HG03175 (cell line): ENCODE data around the gene KLK12.

ENCODE experiments used
- ATAC-seq: cut with Tn5 transposase; IDR thresholded peaks from one replicate; pipeline ENCODE4 v1.9.1; 2021; ENCODE audit warnings: mild to moderate bottlenecking, moderate library complexity; ENCODE audit not compliant: unreplicated experiment

The KLK12 gene

DNA sequence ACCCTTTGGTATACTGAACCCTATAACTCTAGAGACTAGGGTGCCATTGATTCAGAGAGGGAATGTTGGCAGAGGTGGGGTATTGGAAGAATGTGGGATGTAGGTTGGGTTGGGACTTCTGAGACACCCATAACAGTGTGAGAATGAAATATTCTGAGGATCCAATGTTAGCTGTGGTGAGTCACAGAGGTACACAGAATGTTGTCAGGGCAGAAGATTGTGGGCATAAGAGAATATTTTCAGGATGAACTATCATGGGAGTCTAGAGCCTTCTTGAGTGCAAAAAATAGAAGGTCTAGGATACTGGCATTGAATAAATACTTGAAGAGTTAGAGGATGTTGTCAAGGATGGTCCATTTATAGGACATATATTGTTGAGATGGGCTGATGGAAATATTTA is 21.1 kb upstream of the KLK12 start:
- no peak for ATAC-seq

DNA sequence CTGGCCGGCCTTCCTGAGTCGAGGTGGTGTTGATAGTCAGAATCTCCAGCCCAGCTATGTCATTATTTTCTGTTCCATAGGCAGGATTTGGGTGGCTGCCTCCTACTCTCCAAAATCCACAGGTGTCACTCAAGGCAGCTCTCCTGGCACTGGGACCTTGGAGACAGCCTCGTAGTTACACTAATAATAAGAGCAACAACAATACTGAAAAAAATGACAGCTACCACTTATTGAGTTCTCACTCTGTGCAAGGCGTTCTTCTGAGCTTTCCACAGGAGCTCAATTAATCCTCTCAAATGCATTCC is 12.2 kb upstream of the KLK12 start:
- no peak for ATAC-seq

DNA sequence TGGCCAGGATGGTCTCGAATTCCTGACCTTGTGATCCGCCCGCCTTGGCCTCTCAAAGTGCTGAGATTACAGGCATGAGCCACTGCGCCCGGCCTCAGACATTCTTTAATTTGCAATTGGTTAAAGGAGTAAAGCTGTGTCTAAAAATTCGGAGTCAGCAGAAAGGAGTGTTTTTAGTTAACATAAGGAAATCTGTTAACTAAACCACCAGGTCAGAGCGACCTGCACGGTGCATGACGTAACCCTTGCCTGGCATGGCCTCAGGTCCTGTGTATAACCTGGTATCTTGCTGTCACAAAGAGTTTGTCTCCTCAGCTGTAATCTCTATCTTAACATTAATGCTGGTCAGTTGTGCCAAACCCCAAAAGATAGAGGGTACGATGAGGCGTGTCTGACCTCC is 9.5 kb upstream of the KLK12 start:
- ATAC-seq, result no peak

DNA sequence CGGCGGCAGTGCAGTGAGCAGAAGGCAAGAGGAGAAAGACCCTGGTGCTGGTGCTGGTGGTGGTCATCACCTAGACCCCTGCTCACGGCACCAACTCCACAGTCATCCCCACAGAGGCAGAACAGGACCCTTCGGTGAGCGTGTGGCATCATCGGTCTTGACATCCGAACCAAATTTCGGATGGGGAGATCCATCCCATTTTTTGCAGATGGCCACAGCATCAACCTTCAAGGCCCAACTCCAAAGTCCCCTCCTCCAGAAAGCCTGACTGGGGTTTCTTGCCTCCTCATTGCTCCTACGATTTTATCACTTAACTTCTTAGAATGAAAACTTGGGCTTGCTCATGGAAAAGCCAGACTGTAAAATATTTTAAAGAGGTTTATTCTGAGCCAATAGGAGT is 8.7 kb upstream of the KLK12 start:
- ATAC-seq, result no peak

DNA sequence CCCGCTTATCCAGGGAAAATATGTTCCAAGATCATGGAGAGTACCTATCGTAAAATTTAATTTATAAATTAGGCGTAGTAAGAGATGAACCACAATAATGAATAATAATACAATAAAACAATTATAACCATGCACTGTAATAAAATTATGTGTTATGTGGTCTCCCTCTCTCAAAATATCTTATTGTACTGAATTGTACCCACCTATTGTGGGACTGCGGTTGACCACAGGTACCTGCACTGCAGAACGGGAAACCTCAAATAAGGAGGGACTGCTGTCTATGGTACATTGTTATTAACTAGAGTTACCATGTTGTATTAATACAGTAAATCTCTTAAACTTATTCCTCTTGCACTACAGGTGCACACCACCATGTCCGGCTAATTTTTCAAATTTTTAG is 5.3 kb upstream of the KLK12 start:
- ATAC-seq, result no peak

DNA sequence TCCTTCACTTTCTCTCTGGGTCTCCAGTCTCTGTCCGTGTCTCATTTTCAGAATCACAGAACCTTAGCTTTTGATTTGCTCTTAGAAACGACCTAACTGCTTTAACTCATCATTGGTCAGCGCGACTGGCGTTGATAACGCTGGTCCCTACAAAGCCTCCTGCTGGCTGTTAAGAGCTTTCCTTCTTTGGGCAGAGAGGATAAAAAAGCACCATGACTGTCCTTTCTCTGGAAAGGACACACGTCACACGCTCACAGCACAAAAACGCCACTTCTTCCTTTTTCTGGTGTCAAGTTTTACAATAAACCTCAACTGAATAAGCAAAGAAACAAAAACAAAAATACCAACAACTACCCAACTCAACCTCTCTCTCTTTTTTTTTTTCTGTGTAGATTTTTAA is 1.7 kb upstream of the KLK12 start:
- no peak for ATAC-seq

DNA sequence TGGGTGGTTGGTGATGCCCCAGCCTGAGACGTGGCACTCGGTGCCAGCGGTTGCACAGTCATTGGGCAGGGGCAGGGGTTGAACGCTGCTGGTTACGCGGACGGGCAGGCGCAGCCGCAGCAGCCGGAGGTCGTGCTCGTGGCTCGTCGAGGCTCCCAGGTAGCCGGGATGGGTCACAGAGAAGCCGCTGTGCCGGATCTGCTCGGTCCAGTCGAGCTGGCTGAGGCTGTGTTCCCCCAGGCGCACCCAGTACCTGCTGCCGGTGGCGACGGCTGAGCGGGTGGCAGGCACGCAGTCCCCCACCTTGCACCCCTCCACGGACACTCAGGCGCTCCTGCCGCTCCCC is 2.9 kb downstream of the KLK12 start:
- ATAC-seq, result no peak

DNA sequence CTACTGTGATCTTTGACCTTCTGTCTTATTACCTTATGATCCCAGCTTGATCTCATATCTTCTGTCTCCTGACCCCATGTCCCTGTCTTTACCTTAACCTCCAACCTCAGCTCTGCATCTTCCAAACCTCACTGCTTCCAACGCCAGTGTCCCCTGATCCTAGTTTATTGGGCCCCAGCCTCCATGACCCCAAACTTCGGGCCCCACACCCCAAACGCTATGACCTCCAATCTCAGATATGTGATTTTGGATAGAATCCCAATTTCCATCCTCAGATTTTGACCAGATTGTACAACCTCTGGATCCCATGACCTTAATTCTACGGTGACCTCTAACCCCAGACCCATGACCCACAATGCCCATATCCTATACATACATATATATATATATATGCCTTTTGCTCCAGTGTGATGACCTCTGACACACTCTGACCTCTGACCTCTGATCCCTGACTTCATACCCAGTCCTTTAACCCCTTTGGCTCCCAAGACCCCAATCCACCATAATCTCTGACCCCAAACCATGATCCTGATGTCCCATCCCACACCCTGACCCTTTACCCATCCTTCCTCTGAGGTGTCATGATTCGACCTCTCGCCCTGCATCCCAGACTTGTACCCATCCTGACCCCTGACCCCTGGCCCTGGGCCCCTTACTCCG is 3.5 kb downstream of the KLK12 start:
- no peak for ATAC-seq

DNA sequence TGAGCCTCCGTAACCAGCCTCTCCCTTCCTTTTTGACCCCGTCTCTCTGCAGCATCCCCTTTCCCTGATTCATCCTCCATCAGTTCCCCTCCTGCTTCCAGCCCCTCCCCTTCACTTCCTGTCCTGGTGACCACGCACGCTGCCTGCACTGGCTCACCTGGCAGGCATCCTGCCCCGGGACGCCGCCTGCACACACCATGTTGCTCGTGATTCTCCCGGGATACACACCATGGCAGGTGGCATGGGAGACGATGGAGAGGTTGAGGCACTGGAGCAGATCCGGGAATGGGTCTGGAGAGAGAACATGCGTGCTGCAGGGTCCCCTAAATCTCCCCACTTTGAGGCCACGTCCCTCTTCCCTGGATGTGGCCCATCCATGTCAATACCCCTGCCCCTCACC is 4.2 kb downstream of the KLK12 start:
- ATAC-seq, result no peak

DNA sequence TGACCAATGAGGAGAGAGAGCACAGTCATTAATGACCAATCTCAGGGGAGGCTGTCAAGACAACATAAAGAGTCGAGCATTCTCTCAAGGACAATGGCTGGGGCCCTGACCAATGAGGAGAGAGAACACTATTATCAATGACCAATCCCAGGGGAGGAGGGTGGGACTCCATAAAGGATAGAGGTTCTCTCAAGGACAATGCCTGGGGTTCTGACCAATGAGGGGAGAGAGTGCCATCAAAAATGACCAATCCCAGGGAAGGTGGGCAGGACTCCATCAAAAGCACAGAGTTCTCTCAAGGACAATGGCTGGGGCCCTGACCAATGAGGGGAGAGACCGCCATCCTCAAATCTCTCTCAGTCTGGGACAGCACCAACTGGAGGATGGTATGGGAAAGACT is 5.1 kb downstream of the KLK12 start:
- ATAC-seq, result no peak

DNA sequence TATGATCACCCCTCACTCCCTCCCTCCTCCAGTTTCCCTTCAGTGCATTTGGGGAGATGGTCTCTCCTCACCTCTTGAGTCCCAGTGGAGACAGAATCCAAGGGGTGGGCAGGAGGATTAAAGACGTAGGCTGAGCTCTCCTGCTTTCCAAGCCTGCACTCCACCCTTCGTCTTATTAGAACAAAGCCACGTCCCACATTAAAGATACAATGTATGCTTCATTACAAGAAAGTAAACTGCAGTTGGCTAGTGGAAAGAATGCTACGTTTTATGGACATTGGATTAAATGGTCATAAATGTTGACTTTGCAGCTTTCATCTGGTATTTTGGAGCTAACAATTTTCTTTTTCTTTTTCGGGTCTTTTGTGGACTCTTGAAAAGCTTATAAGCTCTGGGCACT is 6.9 kb downstream of the KLK12 start:
- no peak for ATAC-seq

DNA sequence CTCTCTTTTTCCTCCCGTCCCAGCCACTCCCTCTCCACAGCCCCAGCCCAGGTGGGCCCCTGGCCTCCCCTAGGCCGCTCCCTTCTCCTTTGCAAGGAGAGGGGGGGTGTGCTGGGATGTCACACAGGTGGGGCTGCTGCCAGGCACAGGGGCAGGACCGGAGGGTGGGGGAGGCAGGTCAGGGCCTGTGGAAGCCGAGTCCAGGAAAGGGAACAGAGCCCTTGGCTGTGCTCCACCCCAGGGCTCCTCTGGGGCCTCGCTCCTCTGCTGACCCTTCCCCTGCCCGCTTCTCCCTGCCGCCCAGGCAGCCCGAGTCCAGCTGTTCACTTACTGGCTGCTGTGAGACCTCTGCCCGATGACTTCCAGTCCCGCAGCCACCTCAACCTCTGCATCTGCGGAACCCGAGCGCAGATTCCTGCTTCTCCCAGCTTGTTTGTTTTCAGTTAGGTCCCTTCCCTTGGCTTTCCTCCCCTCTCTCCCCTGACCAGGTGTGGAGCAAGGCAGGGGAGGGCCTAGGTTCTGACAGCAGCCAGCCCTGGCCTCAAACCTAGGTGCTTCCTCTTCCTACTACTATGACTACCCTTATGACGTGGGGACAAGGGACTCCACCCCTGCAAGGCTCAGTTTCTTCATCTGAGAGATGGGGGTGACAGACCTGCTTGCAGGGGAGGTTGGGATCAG is 7.5 kb downstream of the KLK12 start:
- ATAC-seq, result no peak

DNA sequence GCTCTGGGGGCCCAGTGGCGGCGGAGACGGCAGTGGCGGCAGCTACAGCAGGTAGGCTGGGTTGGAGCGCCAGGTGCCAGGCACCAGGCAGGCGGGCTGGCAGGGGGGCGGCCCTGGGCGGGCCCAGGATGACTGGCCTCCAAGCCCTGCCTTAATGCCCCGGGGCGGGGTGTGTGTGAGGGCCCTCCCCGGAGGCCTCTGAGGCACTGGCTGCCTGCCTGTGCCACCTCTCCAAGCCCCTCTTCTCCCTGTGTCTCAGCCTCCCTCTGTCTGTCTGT is 8.3 kb downstream of the KLK12 start, which contains the start of gene KLK11:
TSS of gene KLK11 (minus strand) at position 63 of the 278 bp plus-strand sequence. CDS start 985 bp downstream, outside the sequence.
- no peak for ATAC-seq

DNA sequence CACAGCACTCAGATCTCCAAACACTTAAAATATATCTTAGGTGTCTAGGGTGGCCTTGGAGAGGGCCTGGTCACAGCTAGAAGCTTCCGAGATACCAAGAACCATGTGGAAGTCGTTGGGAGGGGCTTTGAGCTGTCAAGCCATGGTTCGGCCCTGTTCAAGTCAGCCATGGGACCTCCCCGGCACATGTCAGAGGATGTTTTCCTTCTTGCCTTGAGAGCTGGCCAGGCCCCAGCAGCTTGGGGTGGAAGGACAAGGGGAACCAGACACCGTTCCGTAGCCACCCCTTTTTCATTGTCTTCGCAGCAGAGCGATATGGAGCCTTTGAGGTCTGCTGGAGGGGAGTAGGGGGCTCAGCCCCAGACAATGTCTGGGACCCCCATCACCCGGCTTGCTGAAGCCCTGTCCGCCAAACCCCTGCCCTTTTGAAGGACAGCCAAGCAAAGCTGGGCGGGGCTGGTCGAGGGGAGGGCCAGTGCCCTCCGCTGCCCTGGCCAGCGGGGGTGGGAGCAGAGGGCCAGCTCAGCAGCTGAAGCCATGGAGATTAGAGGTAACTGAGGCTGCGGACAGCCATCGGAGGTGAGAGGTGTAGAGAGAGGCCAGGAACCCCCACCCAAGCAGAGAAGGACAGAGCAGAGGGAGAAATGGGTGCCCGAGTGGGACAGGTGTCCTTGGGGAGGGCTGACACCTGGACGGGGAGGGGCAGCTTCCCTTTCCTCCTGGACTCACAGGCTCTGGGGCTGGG is 8.8 kb downstream of the KLK12 start:
- no peak for ATAC-seq

DNA sequence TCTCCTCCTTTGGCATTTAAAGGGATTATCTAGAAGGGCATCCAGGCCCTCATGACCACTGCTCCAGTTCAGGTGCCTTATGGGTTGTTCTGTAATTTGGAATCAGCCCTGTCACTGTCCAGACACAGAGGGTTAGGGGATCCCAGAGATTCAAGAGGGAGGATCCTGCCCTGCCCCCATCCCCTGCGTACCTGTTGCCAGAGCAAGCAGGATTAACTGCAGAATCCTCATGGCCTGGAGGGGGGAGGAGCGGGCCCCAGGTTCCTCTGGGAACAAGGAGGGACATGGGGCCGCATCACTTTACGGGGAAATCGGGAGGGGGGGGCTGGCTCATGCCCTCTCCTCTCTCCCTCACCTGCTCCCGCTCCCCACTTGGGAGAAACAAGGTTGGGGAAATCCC is 9.4 kb downstream of the KLK12 start:
- ATAC-seq, result no peak

DNA sequence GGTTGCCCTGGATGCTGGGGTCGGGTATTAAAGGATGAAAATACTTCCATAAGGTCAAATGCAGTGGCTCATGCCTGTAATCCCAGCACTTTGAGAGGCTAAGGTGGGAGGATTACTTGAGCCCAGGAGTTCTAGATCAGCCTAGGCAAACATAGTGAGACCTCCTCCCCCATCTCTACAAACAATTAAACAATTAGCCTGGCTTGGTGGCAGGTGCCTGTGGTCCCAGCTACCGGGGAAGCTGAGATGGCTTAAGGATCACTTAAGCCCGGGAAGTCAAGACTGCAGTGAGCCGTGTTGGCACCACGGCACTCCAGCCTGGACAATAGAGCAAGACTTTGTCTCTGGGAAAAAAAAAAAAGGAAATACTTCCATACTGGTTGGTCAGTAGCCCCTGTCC is 9.9 kb downstream of the KLK12 start:
- no peak for ATAC-seq

DNA sequence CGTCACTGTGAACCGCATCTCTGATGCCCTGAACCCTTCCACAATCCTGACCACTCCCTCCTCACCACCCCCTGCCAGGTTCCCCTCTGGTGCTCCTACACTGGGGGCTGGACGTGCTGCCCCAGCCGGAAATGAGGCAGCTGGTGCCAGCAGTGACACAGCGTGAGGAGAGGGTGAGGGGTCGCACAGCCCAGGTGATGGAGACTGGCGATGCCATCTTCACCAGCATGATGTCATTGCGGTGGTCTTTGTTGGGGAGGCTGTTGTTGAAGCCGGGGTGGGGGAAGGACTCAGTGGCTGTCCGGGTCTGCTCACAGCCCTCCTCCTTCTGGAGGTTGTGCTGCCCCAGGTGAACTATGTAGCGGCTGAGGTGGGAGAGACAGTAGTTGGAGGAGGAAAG is 10.9 kb downstream of the KLK12 start:
- no peak for ATAC-seq

DNA sequence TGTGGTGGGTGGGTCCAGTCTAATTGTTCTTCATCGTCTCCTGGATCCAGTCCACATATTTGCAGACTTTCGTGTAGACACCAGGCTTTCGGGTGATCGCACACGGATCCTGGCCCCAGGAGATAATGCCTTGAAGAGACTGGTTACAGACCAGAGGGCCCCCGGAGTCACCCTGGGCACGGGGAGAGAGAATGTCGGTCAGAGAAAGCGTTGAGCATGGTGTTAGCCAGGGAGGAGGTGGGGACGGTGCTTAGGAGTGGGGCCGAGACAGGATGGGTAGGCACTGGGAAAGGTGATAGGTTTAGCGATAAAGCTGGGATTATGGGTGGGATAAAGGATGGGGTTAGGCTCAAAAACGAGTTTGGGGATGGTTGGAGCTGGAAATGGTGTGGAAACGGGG is 12.3 kb downstream of the KLK12 start:
- ATAC-seq, result no peak

DNA sequence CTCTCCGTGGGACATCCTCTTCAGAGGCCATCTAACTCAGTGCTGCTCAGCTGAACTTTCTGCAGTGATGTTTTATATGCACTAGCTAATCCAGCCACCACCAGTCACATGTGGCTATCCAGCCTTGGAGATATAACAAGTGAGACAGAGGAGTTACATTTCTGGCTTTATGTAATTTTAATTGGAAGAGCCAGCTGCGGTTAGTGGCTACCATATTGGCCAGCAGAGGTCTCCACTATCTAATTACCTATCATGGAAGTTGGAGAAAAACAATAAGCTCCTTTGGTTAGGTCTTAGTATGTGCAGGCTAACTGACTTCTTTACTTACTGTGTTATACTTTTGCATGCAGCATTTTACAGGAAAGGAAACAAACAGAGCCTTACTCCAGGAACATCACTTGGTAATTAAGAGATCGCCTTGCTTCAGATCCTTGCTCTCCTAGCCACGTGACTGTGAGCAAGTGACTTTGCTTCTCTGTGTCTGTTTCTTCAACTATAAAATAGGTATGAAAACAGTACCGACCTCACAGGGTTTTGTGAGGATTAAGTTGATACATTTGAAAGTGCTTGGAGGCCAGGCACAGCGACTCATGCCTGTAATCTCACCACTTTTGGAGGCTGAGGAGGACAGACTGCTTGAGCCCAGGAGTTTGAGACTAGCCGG is 13.7 kb downstream of the KLK12 start:
- ATAC-seq, result no peak

DNA sequence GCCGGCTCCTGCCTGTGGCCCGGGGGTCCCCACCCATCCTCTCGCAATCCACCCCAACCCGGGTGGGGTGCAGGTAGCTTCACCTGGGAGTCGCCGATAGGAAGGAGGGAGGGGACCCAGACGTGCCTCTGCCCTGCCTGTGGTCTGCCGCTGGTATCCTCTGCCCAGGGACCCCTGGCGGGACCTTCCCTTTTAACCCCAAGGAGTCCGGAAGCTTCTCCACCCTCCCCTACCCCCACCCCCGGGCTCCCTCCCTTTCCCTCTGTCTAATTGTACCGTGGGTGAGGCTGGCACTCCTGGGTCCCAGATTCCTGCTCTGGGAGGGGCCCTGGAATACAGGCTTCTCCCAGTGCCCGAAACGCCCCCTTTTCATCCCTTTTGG is 15.3 kb downstream of the KLK12 start, which contains the start of gene KLK10:
TSS of gene KLK10 (minus strand) at position 166 of the 382 bp plus-strand sequence. CDS start 579 bp downstream, outside the sequence.
- no peak for ATAC-seq

DNA sequence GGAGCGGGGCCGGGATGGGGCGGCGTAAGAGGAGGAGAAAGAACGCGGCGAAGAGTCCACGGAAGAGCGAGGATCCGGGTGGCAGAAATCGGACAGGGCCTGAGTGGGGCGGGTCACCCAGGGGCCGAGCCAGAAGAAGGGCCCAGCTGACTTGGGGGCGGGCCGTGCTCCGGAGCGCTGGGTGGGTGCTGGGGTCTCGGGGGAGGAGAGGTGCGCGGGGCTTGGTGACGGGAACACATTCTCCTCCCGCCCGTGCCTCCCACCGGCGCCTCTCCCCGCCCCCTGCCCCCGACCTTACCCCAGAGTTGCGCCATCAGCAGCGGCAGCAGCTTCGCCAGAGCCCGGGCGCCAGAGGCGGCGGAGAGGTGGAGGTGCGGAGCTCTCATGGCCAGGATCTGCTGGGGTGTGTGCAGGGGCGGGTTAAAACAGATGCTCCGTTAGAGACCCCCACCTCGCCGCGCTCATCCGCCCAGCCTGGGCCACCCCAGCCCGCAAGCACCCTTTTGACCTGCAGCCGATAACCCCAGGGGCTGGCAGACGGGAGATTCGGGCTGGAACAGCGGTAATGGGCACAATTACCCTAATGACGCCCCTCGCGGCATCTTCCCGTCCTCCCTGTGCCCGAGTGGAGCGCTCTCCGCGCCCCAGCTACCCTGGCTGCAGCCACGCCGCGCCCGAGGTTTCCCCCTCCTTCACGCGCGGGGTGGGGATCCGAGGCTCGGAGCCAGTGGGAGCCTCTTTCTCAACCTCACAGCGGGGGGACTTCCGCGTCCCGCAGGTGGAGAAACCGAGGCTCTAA is 15.9 kb downstream of the KLK12 start:
- ATAC-seq, result no peak
